ENCODE results near the gene SIPA1L3.
"Not testable (repeated sequence)": the region's sequence is repeated elsewhere in the genome, so short reads cannot be mapped to it uniquely, and the experiment has no call there.

The SIPA1L3 gene

GRCh38 chr19:38227287-38228004, 320.4 kb downstream of the SIPA1L3 start:
- FAIRE-seq = no peak
- DNase-seq (ENCODE audit: low spot score) = no peak

- FAIRE-seq (no peak), DNase-seq (ENCODE audit: low spot score) (no peak)
These were observed 321.0 kb downstream of the SIPA1L3 start for GRCh38 chr19:38228005-38228377.

GRCh38 chr19:38228491-38229439, 321.8 kb downstream of the SIPA1L3 start:
- DNase-seq (ENCODE audit: low spot score) = no peak
- no peak for FAIRE-seq

GRCh38 chr19:38229585-38230073, 322.6 kb downstream of the SIPA1L3 start:
- no peak for DNase-seq (ENCODE audit: low spot score)
- FAIRE-seq = no peak

- FAIRE-seq; DNase-seq (ENCODE audit: low spot score): not testable (repeated sequence)
These were observed 323.6 kb downstream of the SIPA1L3 start for GRCh38 chr19:38230506-38231133.

GRCh38 chr19:38231918-38232317, 324.9 kb downstream of the SIPA1L3 start:
- DNase-seq (ENCODE audit: low spot score) (no peak), FAIRE-seq (no peak)

GRCh38 chr19:38233740-38234251, 326.8 kb downstream of the SIPA1L3 start:
- FAIRE-seq = no peak
- peak; percentile 28 for DNase-seq (ENCODE audit: low spot score)

GRCh38 chr19:38234615-38235014, 327.6 kb downstream of the SIPA1L3 start:
- DNase-seq (ENCODE audit: low spot score) (no peak), FAIRE-seq (no peak)

- DNase-seq (ENCODE audit: low spot score) (no peak), FAIRE-seq (no peak)
These were observed 332.8 kb downstream of the SIPA1L3 start for GRCh38 chr19:38239816-38240215.

- FAIRE-seq = no peak
- DNase-seq (ENCODE audit: low spot score) = no peak
These were observed 336.3 kb downstream of the SIPA1L3 start for GRCh38 chr19:38243279-38243673.

- no peak for DNase-seq (ENCODE audit: low spot score)
- FAIRE-seq = no peak
These were observed 339.0 kb downstream of the SIPA1L3 start for GRCh38 chr19:38245826-38246498.

- no peak for DNase-seq (ENCODE audit: low spot score)
- no peak for FAIRE-seq
These were observed 340.1 kb downstream of the SIPA1L3 start for GRCh38 chr19:38247126-38247525.

GRCh38 chr19:38247734-38248268, 340.8 kb downstream of the SIPA1L3 start:
- FAIRE-seq = no peak

GRCh38 chr19:38248421-38248820, 341.4 kb downstream of the SIPA1L3 start:
- FAIRE-seq (no peak), DNase-seq (ENCODE audit: low spot score) (no peak)

More at GRCh38 chr19:38247734-38248268, 340.8 kb downstream of the SIPA1L3 start:
- DNase-seq (ENCODE audit: low spot score) = no peak

GRCh38 chr19:38250428-38250820, 343.4 kb downstream of the SIPA1L3 start:
- no peak for FAIRE-seq
- no peak for DNase-seq (ENCODE audit: low spot score)

GRCh38 chr19:38250821-38251563, 344.0 kb downstream of the SIPA1L3 start:
- DNase-seq (ENCODE audit: low spot score) (no peak), FAIRE-seq (no peak)

- no peak for DNase-seq (ENCODE audit: low spot score)
- no peak for FAIRE-seq
These were observed 344.6 kb downstream of the SIPA1L3 start for GRCh38 chr19:38251564-38252051.

GRCh38 chr19:38252385-38252784, 345.4 kb downstream of the SIPA1L3 start:
- FAIRE-seq (no peak), DNase-seq (ENCODE audit: low spot score) (no peak)

- FAIRE-seq (no peak), DNase-seq (ENCODE audit: low spot score) (no peak)
These were observed 346.1 kb downstream of the SIPA1L3 start for GRCh38 chr19:38252941-38253691.
